ENCODE measurements around the gene EVX2. TPM values are rescaled to one million over a fixed set of nuclear protein-coding genes. Genes with fewer than 3 reads are reported as not detected.

The EVX2 gene
- total RNA-seq, result not detected
- total RNA-seq (2013), result not detected
- total RNA-seq, result 0 to 0.18 (median 0) reads per million in 29 experiments

- Mint-ChIP-seq H3K4me1 (peaks cover 14 to 18% (median 16%) of the 10 kb centered on the region in 3 donors), H3K27ac (peak within 1 kb of the TSS; percentile 55 to 75), H3K36me3 (peaks cover 9% of the 10 kb centered on the region), H3K4me3 (peak within 1 kb of the TSS in 1 of 3 donors; percentile 42), H3K9me3 (peaks cover under 1 to 14% (median 4%) of the 10 kb centered on the region in 3 donors), H3K27me3 (peaks cover 65 to 84% of the 10 kb centered on the region in 2 donors)
- DNase-seq (peak in 2 of 35 experiments; percentile 5 to 15), ATAC-seq (replicated peaks in 1 of 4) (no peak)
- Histone ChIP-seq H3K9me3 (peaks cover 3% of the 10 kb centered on the region), H3K4me1 (ENCODE audit: control insufficient read depth in 1 of 2, extremely low read depth in 1 of 2, insufficient read depth in 2 of 2, low read length in 2 of 2) (peaks cover 0 to 50% of the 10 kb centered on the region in 2 experiments), H3K4me3 (ENCODE audit: control insufficient read depth in 1 of 2, extremely low read depth in 1 of 2, low read length in 1 of 2) (peak within 1 kb of the TSS in 1 of 2 donors; percentile 38), H3K36me3 (ENCODE audit: control insufficient read depth in 2 of 2, extremely low read depth in 1 of 2, insufficient read depth in 1 of 2, low read length in 1 of 2) (no peaks in the 10 kb centered on the region), H3K27me3 (replicated peaks in 1 of 2; ENCODE audit: control insufficient read depth in 2 of 2, extremely low read depth in 1 of 2, insufficient read depth in 2 of 2, low read length in 1 of 2) (peaks cover 38 to 96% of the 10 kb centered on the region in 2 experiments), H3K27ac (ENCODE audit: low read length) (no peak within 1 kb of the TSS)
- CTCF ChIA-PET, result no interaction called here
- WGBS (ENCODE audit: insufficient coverage), result 22% methylated on average over 6 of the region's 27 CpGs
- POLR2A ChIA-PET, result no interaction called here
Measured at GRCh38 chr2:176083796-176084261, at the start of gene EVX2. EVX2 (minus strand) TSS chr2:176083962; CDS start chr2:176083776, 186 bp downstream.

GRCh38 chr2:176133389-176133788 is 49.6 kb upstream of the EVX2 start:
- no peak overlapping the region for H3K27ac ChIP-seq (ENCODE audit: low read length)
- no peak for DNase-seq
- ChIA-PET CTCF (interaction anchor here (0.6 to 1.6 kb wide), 4 partner anchors 20 to 1015 kb away, joined by 3 to 4 read pairs (median 4); no protein-coding TSS in a partner anchor), POLR2A (no interaction called here)
- H3K27me3 Mint-ChIP-seq, result peaks cover 76 to 85% of the 10 kb centered on the region in 2 donors
- no peak for ATAC-seq (replicated peaks in 1 of 4)
- peaks cover 30 to 47% (median 46%) of the 10 kb centered on the region in 3 donors for H3K4me1 Mint-ChIP-seq
- no peaks in the 10 kb centered on the region for H3K36me3 ChIP-seq (ENCODE audit: control insufficient read depth in 2 of 2, extremely low read depth in 1 of 2, insufficient read depth in 1 of 2, low read length in 1 of 2)
- H3K9me3 Mint-ChIP-seq, result peaks cover 0 to 2% (median 2%) of the 10 kb centered on the region in 3 donors
- no peak overlapping the region for H3K4me3 Mint-ChIP-seq
- H3K4me1 ChIP-seq (ENCODE audit: control insufficient read depth in 1 of 2, extremely low read depth in 1 of 2, insufficient read depth in 2 of 2, low read length in 2 of 2), result peaks cover 11 to 40% of the 10 kb centered on the region in 2 experiments
- peaks cover 54 to 77% of the 10 kb centered on the region in 2 experiments for H3K27me3 ChIP-seq (replicated peaks in 1 of 2; ENCODE audit: control insufficient read depth in 2 of 2, extremely low read depth in 1 of 2, insufficient read depth in 2 of 2, low read length in 1 of 2)
- no peak overlapping the region for H3K27ac Mint-ChIP-seq
- H3K36me3 Mint-ChIP-seq, result no peaks in the 10 kb centered on the region
- no peak overlapping the region for H3K4me3 ChIP-seq (ENCODE audit: control insufficient read depth in 1 of 2, extremely low read depth in 1 of 2, low read length in 1 of 2)
- peaks cover 3% of the 10 kb centered on the region for H3K9me3 ChIP-seq

DNA sequence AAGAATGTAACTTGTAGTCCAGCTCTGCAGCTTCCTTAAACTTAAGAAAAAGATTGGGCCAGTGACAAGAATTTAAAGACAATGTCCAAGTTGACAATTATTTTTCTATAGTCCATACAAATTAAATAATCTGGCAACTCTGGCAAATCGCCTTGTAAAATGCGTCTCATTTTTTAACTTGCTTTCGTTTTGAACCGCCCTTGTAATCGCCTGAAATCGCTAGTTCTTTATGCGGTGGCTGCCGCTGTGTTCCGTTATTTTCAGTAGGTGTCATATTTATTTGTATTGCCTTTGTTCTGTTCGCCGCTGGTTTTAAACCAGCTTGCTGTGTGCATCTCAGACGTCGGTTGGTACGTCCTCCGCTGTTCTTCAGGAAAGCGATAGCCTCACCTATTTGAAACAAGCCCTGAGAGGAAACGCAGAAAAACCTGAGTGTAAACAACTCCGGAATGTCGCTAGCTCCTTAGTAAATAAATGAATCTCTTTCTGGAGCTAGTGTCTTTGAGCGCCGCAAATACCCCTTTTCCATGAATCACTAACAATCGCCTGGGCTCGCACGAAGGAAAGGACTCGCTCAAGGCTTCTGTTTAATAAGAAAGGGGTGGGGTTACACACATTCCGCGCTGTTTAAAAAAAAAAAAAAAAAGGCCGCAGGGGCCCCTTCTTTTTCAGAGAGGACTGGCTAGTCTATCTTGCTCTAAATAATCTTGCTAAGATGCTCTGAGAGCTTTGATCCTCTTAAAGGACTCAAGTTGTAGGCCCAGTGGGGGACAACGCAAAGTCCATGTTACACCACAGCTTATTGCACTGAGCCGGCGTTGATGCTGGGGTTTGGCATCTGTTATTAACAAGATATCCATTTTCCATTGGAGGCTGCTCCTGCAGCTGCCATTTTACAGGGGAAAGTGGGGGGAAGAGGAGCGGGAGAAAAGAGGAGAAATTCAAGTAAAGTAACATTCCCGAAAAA is 48.7 kb upstream of the EVX2 start:
- H3K27ac Mint-ChIP-seq, result peak overlapping the region in 1 of 2 donors; percentile 47
- Histone ChIP-seq H3K4me1 (ENCODE audit: control insufficient read depth in 1 of 2, extremely low read depth in 1 of 2, insufficient read depth in 2 of 2, low read length in 2 of 2) (peaks cover 11 to 43% of the 10 kb centered on the region in 2 experiments), H3K4me3 (ENCODE audit: control insufficient read depth in 1 of 2, extremely low read depth in 1 of 2, low read length in 1 of 2) (peak overlapping the region; percentile 19 to 45), H3K27ac (ENCODE audit: low read length) (no peak overlapping the region), H3K36me3 (ENCODE audit: control insufficient read depth in 2 of 2, extremely low read depth in 1 of 2, insufficient read depth in 1 of 2, low read length in 1 of 2) (no peaks in the 10 kb centered on the region), H3K27me3 (replicated peaks in 1 of 2; ENCODE audit: control insufficient read depth in 2 of 2, extremely low read depth in 1 of 2, insufficient read depth in 2 of 2, low read length in 1 of 2) (peaks cover 47 to 79% of the 10 kb centered on the region in 2 experiments), H3K9me3 (no peaks in the 10 kb centered on the region)
- WGBS (ENCODE audit: insufficient coverage), result 10% methylated on average over 17 of the region's 33 CpGs
- H3K4me3 Mint-ChIP-seq, result peak overlapping the region; percentile 74 to 79 (median 77)
- peaks cover 32 to 53% (median 51%) of the 10 kb centered on the region in 3 donors for H3K4me1 Mint-ChIP-seq
- no peaks in the 10 kb centered on the region for H3K9me3 Mint-ChIP-seq
- DNase-seq, result peak in 1 of 35 experiments; percentile 53
- no peak for ATAC-seq (replicated peaks in 1 of 4)
- H3K27me3 Mint-ChIP-seq, result peaks cover 76 to 84% of the 10 kb centered on the region in 2 donors
- H3K36me3 Mint-ChIP-seq, result no peaks in the 10 kb centered on the region
- POLR2A ChIA-PET, result interaction anchor here in 1 of 2 donors (0.6 to 0.7 kb wide), 2 partner anchors 7 to 351 kb away, joined by 3 read pairs; no protein-coding TSS in a partner anchor
- CTCF ChIA-PET, result interaction anchor here (0.6 to 2.2 kb wide), 17 partner anchors 8 to 1018 kb away, joined by 3 to 6 read pairs (median 4); no protein-coding TSS in a partner anchor

DNA sequence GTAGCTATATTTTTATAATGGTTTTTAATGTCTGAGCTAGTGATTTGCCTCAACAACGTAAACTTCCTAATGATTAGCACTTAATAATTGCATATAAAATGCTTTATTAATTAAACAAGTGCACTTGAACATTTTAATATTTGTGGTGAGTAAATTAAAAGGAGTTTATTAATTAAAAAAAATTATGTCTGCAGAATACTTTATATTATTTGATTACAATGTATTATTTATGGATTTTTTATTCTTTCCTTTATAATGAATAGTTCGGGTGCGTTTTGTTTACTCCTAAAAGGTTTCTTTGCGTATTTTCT is 48.0 kb upstream of the EVX2 start:
- DNase-seq (no peak), ATAC-seq (replicated peaks in 1 of 4) (no peak)
- Histone ChIP-seq H3K27me3 (replicated peaks in 1 of 2; ENCODE audit: control insufficient read depth in 2 of 2, extremely low read depth in 1 of 2, insufficient read depth in 2 of 2, low read length in 1 of 2) (peaks cover 45 to 77% of the 10 kb centered on the region in 2 experiments), H3K9me3 (no peaks in the 10 kb centered on the region), H3K27ac (ENCODE audit: low read length) (no peak overlapping the region), H3K36me3 (ENCODE audit: control insufficient read depth in 2 of 2, extremely low read depth in 1 of 2, insufficient read depth in 1 of 2, low read length in 1 of 2) (no peaks in the 10 kb centered on the region), H3K4me1 (ENCODE audit: control insufficient read depth in 1 of 2, extremely low read depth in 1 of 2, insufficient read depth in 2 of 2, low read length in 2 of 2) (peaks cover 9 to 42% of the 10 kb centered on the region in 2 experiments), H3K4me3 (ENCODE audit: control insufficient read depth in 1 of 2, extremely low read depth in 1 of 2, low read length in 1 of 2) (peak overlapping the region in 1 of 2 donors; percentile 45)
- Mint-ChIP-seq H3K4me3 (peak overlapping the region in 2 of 3 donors; percentile 74 to 77), H3K27ac (no peak overlapping the region), H3K27me3 (peaks cover 77 to 83% of the 10 kb centered on the region in 2 donors), H3K4me1 (peaks cover 32 to 55% (median 48%) of the 10 kb centered on the region in 3 donors), H3K36me3 (no peaks in the 10 kb centered on the region), H3K9me3 (no peaks in the 10 kb centered on the region)
- ChIA-PET CTCF (interaction anchor here (0.6 to 2.2 kb wide), 15 partner anchors 8 to 1019 kb away, joined by 3 to 6 read pairs (median 4); no protein-coding TSS in a partner anchor), POLR2A (interaction anchor here in 1 of 2 donors (0.6 kb wide), 1 partner anchor 8 kb away, joined by 3 read pairs; no protein-coding TSS in a partner anchor)
- WGBS (ENCODE audit: insufficient coverage), result no CpG with 5 or more reads among the region's 4 CpGs

DNA sequence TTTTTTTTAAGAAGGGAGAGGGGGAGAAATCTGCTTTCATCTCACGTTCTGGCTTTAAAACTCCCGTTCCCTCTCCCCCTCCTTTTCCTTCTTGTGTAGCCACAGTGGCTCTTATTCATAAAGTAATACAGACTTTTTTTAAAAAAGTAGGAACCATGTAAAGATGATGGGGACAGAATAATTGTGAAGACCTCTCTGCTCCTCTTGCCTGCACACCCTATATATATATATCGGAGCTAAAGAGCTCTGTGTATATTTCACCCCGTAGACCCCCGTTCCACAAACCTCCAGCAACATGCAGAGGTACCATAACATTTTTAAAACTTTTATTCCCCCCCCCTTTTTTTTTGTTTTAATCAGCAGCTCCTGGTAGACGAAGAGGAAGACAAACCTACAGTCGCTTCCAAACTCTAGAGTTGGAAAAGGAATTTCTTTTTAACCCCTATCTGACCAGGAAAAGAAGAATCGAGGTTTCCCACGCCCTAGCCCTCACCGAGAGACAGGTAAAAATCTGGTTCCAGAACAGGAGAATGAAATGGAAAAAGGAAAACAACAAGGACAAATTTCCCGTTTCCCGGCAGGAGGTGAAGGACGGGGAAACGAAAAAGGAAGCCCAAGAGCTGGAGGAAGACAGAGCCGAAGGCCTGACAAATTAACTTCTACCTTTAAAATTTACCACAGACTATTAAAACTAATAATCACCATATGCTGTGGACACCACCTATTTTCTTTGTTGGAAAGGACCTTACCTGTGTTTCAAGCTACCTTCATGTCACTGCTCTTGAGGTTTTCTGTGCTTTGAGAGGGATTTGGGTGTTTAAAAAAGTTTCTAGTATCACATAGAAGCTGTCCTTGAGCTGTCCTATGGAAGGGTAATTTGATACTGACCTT is 47.4 kb upstream of the EVX2 start:
- Histone ChIP-seq H3K9me3 (no peaks in the 10 kb centered on the region), H3K4me3 (ENCODE audit: control insufficient read depth in 1 of 2, extremely low read depth in 1 of 2, low read length in 1 of 2) (peak overlapping the region in 1 of 2 donors; percentile 51), H3K4me1 (ENCODE audit: control insufficient read depth in 1 of 2, extremely low read depth in 1 of 2, insufficient read depth in 2 of 2, low read length in 2 of 2) (peaks cover 7 to 37% of the 10 kb centered on the region in 2 experiments), H3K27ac (ENCODE audit: low read length) (no peak overlapping the region), H3K27me3 (replicated peaks in 1 of 2; ENCODE audit: control insufficient read depth in 2 of 2, extremely low read depth in 1 of 2, insufficient read depth in 2 of 2, low read length in 1 of 2) (peaks cover 46 to 76% of the 10 kb centered on the region in 2 experiments), H3K36me3 (ENCODE audit: control insufficient read depth in 2 of 2, extremely low read depth in 1 of 2, insufficient read depth in 1 of 2, low read length in 1 of 2) (no peaks in the 10 kb centered on the region)
- H3K36me3 Mint-ChIP-seq, result no peaks in the 10 kb centered on the region
- peaks cover 30 to 54% (median 46%) of the 10 kb centered on the region in 3 donors for H3K4me1 Mint-ChIP-seq
- ChIA-PET POLR2A (interaction anchor here in 1 of 2 donors (0.8 kb wide), 1 partner anchor 37 kb away, joined by 3 read pairs; no protein-coding TSS in a partner anchor), CTCF (interaction anchor here (0.5 to 2.2 kb wide), 17 partner anchors 9 to 1249 kb away, joined by 3 to 6 read pairs (median 4); no protein-coding TSS in a partner anchor)
- DNase-seq (no peak), ATAC-seq (replicated peaks in 1 of 4) (no peak)
- peak overlapping the region; percentile 58 to 77 (median 66) for H3K4me3 Mint-ChIP-seq
- peaks cover 81 to 85% of the 10 kb centered on the region in 2 donors for H3K27me3 Mint-ChIP-seq
- peak overlapping the region in 1 of 2 donors; percentile 71 for H3K27ac Mint-ChIP-seq
- no peaks in the 10 kb centered on the region for H3K9me3 Mint-ChIP-seq
- 20% methylated on average over 2 of the region's 15 CpGs for WGBS (ENCODE audit: insufficient coverage)
